Activated gamma-delta T cell treated with Interleukin-2 at 50 U/mL for 16 hours (primary cell): ENCODE data around the gene CALML5.

Experiments used
- DNase-seq: peaks from one replicate; pipeline ENCODE4 v3.0.0-alpha.2; 2020

The CALML5 gene

GRCh38 chr10:5460468-5461202 is 38.7 kb downstream of the CALML5 start:
- no peak for DNase-seq

GRCh38 chr10:5458949-5459747 is 40.2 kb downstream of the CALML5 start:
- no peak for DNase-seq

- no peak for DNase-seq
These were observed 40.9 kb downstream of the CALML5 start for GRCh38 chr10:5458425-5458824.

GRCh38 chr10:5457741-5458140 is 41.6 kb downstream of the CALML5 start:
- DNase-seq: no peak

GRCh38 chr10:5456563-5456962 is 42.8 kb downstream of the CALML5 start:
- DNase-seq: no peak

GRCh38 chr10:5453749-5454489 is 45.5 kb downstream of the CALML5 start:
- DNase-seq: no peak

GRCh38 chr10:5450605-5451384 is 48.6 kb downstream of the CALML5 start:
- no peak for DNase-seq

GRCh38 chr10:5449823-5450222 is 49.5 kb downstream of the CALML5 start:
- no peak for DNase-seq

- no peak for DNase-seq
These were observed 50.1 kb downstream of the CALML5 start for GRCh38 chr10:5449227-5449626.
